ENCODE results near the gene DNAJC8.
A peak's percentile ranks its signal among the peaks of the same experiment; 100 is the strongest.

DNAJC8 gene

GRCh38 chr1:28232558-28233263 is at the start of gene DNAJC8:
DNAJC8 (minus strand) TSS chr1:28233029; CDS start chr1:28232998, 31 bp downstream.
- peak; percentile 97 for DNase-seq

GRCh38 chr1:28281608-28282425 is 49.0 kb upstream of the DNAJC8 start:
- DNase-seq = no peak

GRCh38 chr1:28280977-28281381 is 48.1 kb upstream of the DNAJC8 start:
- DNase-seq = no peak

- DNase-seq = no peak
Observed at GRCh38 chr1:28280501-28280900, 47.7 kb upstream of the DNAJC8 start.

- DNase-seq = no peak
Observed at GRCh38 chr1:28279721-28280120, 46.9 kb upstream of the DNAJC8 start.

- DNase-seq = no peak
Observed at GRCh38 chr1:28278763-28279162, 45.9 kb upstream of the DNAJC8 start.

- DNase-seq = no peak
Observed at GRCh38 chr1:28273216-28273860, 40.5 kb upstream of the DNAJC8 start.

GRCh38 chr1:28272215-28272852 is 39.5 kb upstream of the DNAJC8 start:
- no peak for DNase-seq

GRCh38 chr1:28269529-28269928 is 36.7 kb upstream of the DNAJC8 start:
- DNase-seq = no peak

GRCh38 chr1:28267633-28268032 is 34.8 kb upstream of the DNAJC8 start:
- DNase-seq = no peak

- DNase-seq = no peak
Observed at GRCh38 chr1:28266920-28267322, 34.1 kb upstream of the DNAJC8 start.

- DNase-seq = no peak
Observed at GRCh38 chr1:28265577-28265976, 32.7 kb upstream of the DNAJC8 start.

- DNase-seq = no peak
Observed at GRCh38 chr1:28264897-28265296, 32.1 kb upstream of the DNAJC8 start.

GRCh38 chr1:28260803-28261174 is 28.0 kb upstream of the DNAJC8 start:
- no peak for DNase-seq

GRCh38 chr1:28259934-28260802 is 27.3 kb upstream of the DNAJC8 start:
- DNase-seq = peak; percentile 71

GRCh38 chr1:28259252-28259933 is 26.6 kb upstream of the DNAJC8 start, which contains the start of gene SESN2:
SESN2 (plus strand) TSS chr1:28259518; CDS start chr1:28259848, 330 bp downstream.
- peak; percentile 99 for DNase-seq

- DNase-seq = no peak
Observed at GRCh38 chr1:28258628-28259251, 25.9 kb upstream of the DNAJC8 start.

- no peak for DNase-seq
Observed at GRCh38 chr1:28257736-28258135, 24.9 kb upstream of the DNAJC8 start.

GRCh38 chr1:28256197-28256827 is 23.5 kb upstream of the DNAJC8 start:
- no peak for DNase-seq

GRCh38 chr1:28249866-28250295 is 17.1 kb upstream of the DNAJC8 start:
- DNase-seq = no peak

Data from DMS53 (cell line).